Sigmoid colon (tissue), 7 donors: Measurements from ENCODE around the gene DDX20. TPM values are rescaled to one million over a fixed set of nuclear protein-coding genes. Genes with fewer than 3 reads are reported as not detected.

Source experiments
- DNase-seq: peaks from one replicate; pipeline ENCODE4 v3.0.0-alpha.2; 2019
- H3K27ac ChIP-seq, 4 donors: fragments of 200-600 bp; sonication (generic); one replicate each; pipeline ENCODE4 v1.5.1; 2016 to 2019; ENCODE audit warnings: mild to moderate bottlenecking in 1 of 4
- H3K27me3 ChIP-seq, 3 donors: fragments of 200-600 bp; sonication (generic); one replicate each; pipeline ENCODE4 v1.5.1; 2019; ENCODE audit warnings: mild to moderate bottlenecking in 1 of 3
- H3K36me3 ChIP-seq, 4 donors: fragments of 200-600 bp; sonication (generic); one replicate each; pipeline ENCODE4 v1.5.1; 2016 to 2019
- H3K4me1 ChIP-seq, 4 donors: fragments of 200-600 bp; sonication (generic); one replicate each; pipeline ENCODE4 v1.5.1; 2017 to 2019
- H3K4me3 ChIP-seq, 4 donors: fragments of 200-600 bp; sonication (generic); one replicate each; pipeline ENCODE4 v1.5.1; 2017 to 2019; ENCODE audit warnings: mild to moderate bottlenecking in 2 of 4, moderate library complexity in 1 of 4
- H3K9me3 ChIP-seq, 4 donors: fragments of 200-600 bp in 3 of 4; sonication (generic) in 3 of 4; one replicate each; pipeline versions ENCODE4 v1.5.1 to v1.6.1; 2013 to 2019
- CTCF ChIP-seq, 4 experiments: fragments of 450-650 bp in 3 of 4; fragments of 200-600 bp in 1 of 4; IDR thresholded peaks; one replicate each; pipeline ENCODE4 v1.5.1; 2016 to 2019; ENCODE audit warnings: antibody characterized with exemption in 4 of 4, mild to moderate bottlenecking in 3 of 4, moderate library complexity in 2 of 4
- EP300 ChIP-seq, 4 donors: sonication (generic); formaldehyde crosslinking; IDR thresholded peaks; one replicate each; pipeline ENCODE4 v1.6.1; 2017; ENCODE audit warnings: antibody characterized with exemption in 4 of 4
- POLR2A ChIP-seq, 2 donors: fragments of 450-650 bp; IDR thresholded peaks; one replicate each; pipeline ENCODE4 v1.6.1; 2016; ENCODE audit warnings: antibody characterized with exemption in 2 of 2, mild to moderate bottlenecking in 2 of 2, moderate library complexity in 2 of 2
- POLR2AphosphoS5 ChIP-seq, 4 donors: sonication (generic); formaldehyde crosslinking; IDR thresholded peaks; one replicate each; pipeline ENCODE4 v1.6.1; 2017; ENCODE audit warnings: antibody characterized with exemption in 4 of 4
- WGBS, 2 donors: extraction: QIAGEN DNeasy Blood & Tissue Kit; methylation state at CpG; one replicate each; pipeline ENCODE4 v1.1.7; 2013; 5-methylcytosine and 5-hydroxymethylcytosine counted together
- intact Hi-C: fragments of 100-400 bp; cut with DNase I; formaldehyde crosslinking; loops from one replicate; pipeline ENCODE4 v1.15.1; 2023
- polyA plus RNA-seq, 3 donors: library from polyadenylated mRNA; stranded (reverse); fragments of 200-250 nt; gene quantifications; one replicate each; pipeline ENCODE4 v1.2.3, GENCODE V29; 2013
- total RNA-seq, 4 donors: library from RNA; depleted of rRNA; stranded (reverse); fragments of >200 nt; gene quantifications; one replicate each; pipeline ENCODE4 v1.1.0, GENCODE V29; 2016
- donor health status: healthy with polysubstance abuse.
- donor health status: Bipolar disorder and iron deficiency.
- donor health status: healthy.

Gene DDX20
- total and polyA plus RNA-seq, 7 donors, result 2.3 to 30.9 (median 18.7) TPM

GRCh38 chr1:111734426-111734825, 21.3 kb upstream of the DDX20 start:
- WGBS, 2 donors, result 92 to 98% methylated on average over 3 of the region's 3 CpGs
- Histone ChIP-seq H3K4me3 (no peak overlapping the region), H3K9me3 (no peaks in the 10 kb centered on the region), H3K4me1 (peaks cover 0 to 62% (median 46%) of the 10 kb centered on the region in 4 donors), H3K27ac (peak overlapping the region in 3 of 4 donors; percentile 6 to 77 (median 50)), H3K27me3 (no peaks in the 10 kb centered on the region), H3K36me3 (peaks cover 0 to 5% (median 0%) of the 10 kb centered on the region in 4 donors)
- no peak for DNase-seq
- intact Hi-C loops, result no loop called here
- TF ChIP-seq POLR2AphosphoS5 (IDR thresholded peaks at IDR 0.05), result no peak
- TF ChIP-seq POLR2A (IDR thresholded peaks at IDR 0.05), result no peak
- no peak for TF ChIP-seq EP300 (IDR thresholded peaks at IDR 0.05)
- no peak for TF ChIP-seq CTCF (IDR thresholded peaks at IDR 0.05)

- H3K36me3 ChIP-seq, result peaks cover 0 to 5% (median 0%) of the 10 kb centered on the region in 4 donors
- H3K4me3 ChIP-seq, result no peak overlapping the region
- peaks cover 0 to 61% (median 45%) of the 10 kb centered on the region in 4 donors for H3K4me1 ChIP-seq
- DNase-seq, result no peak
- H3K9me3 ChIP-seq, result no peaks in the 10 kb centered on the region
- no peaks in the 10 kb centered on the region for H3K27me3 ChIP-seq
- intact Hi-C loops, result loop anchor here (5.0 kb wide), 1 partner anchor 73 kb away; no protein-coding TSS in a partner anchor
- H3K27ac ChIP-seq, result peak overlapping the region in 2 of 4 donors; percentile 6 to 77
- TF ChIP-seq POLR2A (IDR thresholded peaks at IDR 0.05) (no peak), EP300 (IDR thresholded peaks at IDR 0.05) (no peak), CTCF (IDR thresholded peaks at IDR 0.05) (no peak), POLR2AphosphoS5 (IDR thresholded peaks at IDR 0.05) (no peak)
- WGBS, 2 donors, result 86 to 88% methylated on average over 3 of the region's 3 CpGs
Measured at GRCh38 chr1:111734856-111735255, 20.8 kb upstream of the DDX20 start.

GRCh38 chr1:111735321-111735720, 20.4 kb upstream of the DDX20 start:
- no peak overlapping the region for H3K27ac ChIP-seq
- H3K4me3 ChIP-seq, result no peak overlapping the region
- no peaks in the 10 kb centered on the region for H3K9me3 ChIP-seq
- H3K36me3 ChIP-seq, result peaks cover 0 to 5% (median 0%) of the 10 kb centered on the region in 4 donors
- TF ChIP-seq POLR2AphosphoS5 (IDR thresholded peaks at IDR 0.05) (no peak), POLR2A (IDR thresholded peaks at IDR 0.05) (no peak), CTCF (IDR thresholded peaks at IDR 0.05) (no peak), EP300 (IDR thresholded peaks at IDR 0.05) (no peak)
- WGBS, 2 donors, result 94% methylated on average over 4 of the region's 4 CpGs
- intact Hi-C loops, result loop anchor here (5.0 kb wide), 1 partner anchor 73 kb away; no protein-coding TSS in a partner anchor
- H3K4me1 ChIP-seq, result peaks cover 0 to 60% (median 48%) of the 10 kb centered on the region in 4 donors
- H3K27me3 ChIP-seq, result no peaks in the 10 kb centered on the region
- DNase-seq, result no peak

GRCh38 chr1:111735858-111736544, 19.7 kb upstream of the DDX20 start:
- intact Hi-C loops, result loop anchor here (5.0 kb wide), 1 partner anchor 74 kb away; no protein-coding TSS in a partner anchor
- WGBS, 2 donors, result 81 to 86% methylated on average over 8 of the region's 8 CpGs
- Histone ChIP-seq H3K27ac (no peak overlapping the region), H3K36me3 (peaks cover 0 to 5% (median 0%) of the 10 kb centered on the region in 4 donors), H3K4me1 (peaks cover 0 to 63% (median 50%) of the 10 kb centered on the region in 4 donors), H3K9me3 (no peaks in the 10 kb centered on the region), H3K27me3 (no peaks in the 10 kb centered on the region), H3K4me3 (no peak overlapping the region)
- DNase-seq, result no peak
- TF ChIP-seq POLR2AphosphoS5 (IDR thresholded peaks at IDR 0.05), result no peak

GRCh38 chr1:111736548-111737215, 19.0 kb upstream of the DDX20 start:
- DNase-seq, result no peak
- Histone ChIP-seq H3K36me3 (peaks cover 0 to 5% (median 0%) of the 10 kb centered on the region in 4 donors), H3K4me3 (no peak overlapping the region), H3K9me3 (no peaks in the 10 kb centered on the region), H3K27ac (peak overlapping the region; percentile 87 to 97 (median 90)), H3K27me3 (no peaks in the 10 kb centered on the region), H3K4me1 (peaks cover 0 to 63% (median 51%) of the 10 kb centered on the region in 4 donors)
- TF ChIP-seq POLR2AphosphoS5 (IDR thresholded peaks at IDR 0.05) (no peak), POLR2A (IDR thresholded peaks at IDR 0.05) (no peak), CTCF (IDR thresholded peaks at IDR 0.05) (no peak), EP300 (IDR thresholded peaks at IDR 0.05) (no peak)
- intact Hi-C loops, result loop anchor here (5.0 kb wide), 1 partner anchor 74 kb away; no protein-coding TSS in a partner anchor
- WGBS, 2 donors, result 79 to 81% methylated on average over 4 of the region's 4 CpGs
